HUES48 (cell line): ENCODE measurements around the gene PACRGL.
"Not testable (repeated sequence)": the region's sequence is repeated elsewhere in the genome, so short reads cannot be mapped to it uniquely, and the experiment has no call there.

ENCODE experiments used
- H3K27ac ChIP-seq: one replicate; pipeline ENCODE4 v1.7.0; 2013; ENCODE audit warnings: low read depth, low read length, inconsistent platforms
- H3K27me3 ChIP-seq: 2 replicates; pipeline ENCODE4 v1.6.1; 2013; ENCODE audit warnings: mild to moderate bottlenecking, low read length; ENCODE audit not compliant: control insufficient read depth, insufficient read depth
- H3K36me3 ChIP-seq: 2 replicates; pipeline ENCODE4 v1.6.1; 2013; ENCODE audit warnings: low read length; ENCODE audit not compliant: control insufficient read depth, insufficient read depth
- H3K4me1 ChIP-seq: 2 replicates; pipeline ENCODE4 v1.6.1; 2013; ENCODE audit warnings: mild to moderate bottlenecking, low read length; ENCODE audit not compliant: control insufficient read depth, insufficient read depth
- H3K4me3 ChIP-seq: 2 replicates; pipeline ENCODE4 v1.5.1; 2013; ENCODE audit warnings: mild to moderate bottlenecking, low read depth, low read length
- H3K9ac ChIP-seq: 2 replicates; pipeline ENCODE4 v1.6.1; 2013; ENCODE audit warnings: mild to moderate bottlenecking, low read depth, low read length, moderate library complexity
- H3K9me3 ChIP-seq: 2 replicates; pipeline ENCODE4 v1.6.1; 2013; ENCODE audit warnings: low read length; ENCODE audit not compliant: control insufficient read depth, insufficient read depth

The PACRGL gene

GRCh38 chr4:20723463-20723862, 23.2 kb downstream of the PACRGL start:
- no peak overlapping the region for H3K9ac ChIP-seq
- H3K9me3 ChIP-seq, result peaks cover 16% of the 10 kb centered on the region
- H3K4me1 ChIP-seq, result peaks cover 11% of the 10 kb centered on the region
- H3K27ac ChIP-seq, result no peak overlapping the region
- no peaks in the 10 kb centered on the region for H3K27me3 ChIP-seq
- H3K4me3 ChIP-seq, result no peak overlapping the region
- H3K36me3 ChIP-seq, result peaks cover 41% of the 10 kb centered on the region

GRCh38 chr4:20724915-20725314, 24.7 kb downstream of the PACRGL start:
- H3K9ac ChIP-seq, result no peak overlapping the region
- peaks cover 16% of the 10 kb centered on the region for H3K9me3 ChIP-seq
- H3K27ac ChIP-seq, result no peak overlapping the region
- H3K36me3 ChIP-seq, result peaks cover 43% of the 10 kb centered on the region
- peaks cover 11% of the 10 kb centered on the region for H3K4me1 ChIP-seq
- no peak overlapping the region for H3K4me3 ChIP-seq
- no peaks in the 10 kb centered on the region for H3K27me3 ChIP-seq

GRCh38 chr4:20735931-20736330, 35.7 kb downstream of the PACRGL start:
- Histone ChIP-seq H3K4me1 (no peaks in the 10 kb centered on the region), H3K27ac (no peak overlapping the region), H3K9ac (no peak overlapping the region), H3K36me3 (peaks cover 21% of the 10 kb centered on the region; the same call in 1 of the 2 replicates), H3K27me3 (no peaks in the 10 kb centered on the region), H3K4me3 (no peak overlapping the region), H3K9me3 (peaks cover 42% of the 10 kb centered on the region)

GRCh38 chr4:20746000-20746399, 45.7 kb downstream of the PACRGL start:
- H3K27me3 ChIP-seq, H3K36me3 ChIP-seq, H3K27ac ChIP-seq, H3K4me3 ChIP-seq, H3K4me1 ChIP-seq, H3K9ac ChIP-seq, H3K9me3 ChIP-seq: not testable (repeated sequence)

GRCh38 chr4:20752641-20753040, 52.4 kb downstream of the PACRGL start:
- Histone ChIP-seq H3K27me3 (no peaks in the 10 kb centered on the region), H3K36me3 (no peaks in the 10 kb centered on the region)

GRCh38 chr4:20754036-20754435, 53.8 kb downstream of the PACRGL start:
- no peaks in the 10 kb centered on the region for H3K9me3 ChIP-seq
- no peak overlapping the region for H3K27ac ChIP-seq
- no peaks in the 10 kb centered on the region for H3K36me3 ChIP-seq
- no peaks in the 10 kb centered on the region for H3K27me3 ChIP-seq
- H3K4me3 ChIP-seq, result no peak overlapping the region
- no peaks in the 10 kb centered on the region for H3K4me1 ChIP-seq
- H3K9ac ChIP-seq, result no peak overlapping the region

More at GRCh38 chr4:20752641-20753040, 52.4 kb downstream of the PACRGL start:
- H3K4me3 ChIP-seq, result no peak overlapping the region
- no peak overlapping the region for H3K27ac ChIP-seq
- no peaks in the 10 kb centered on the region for H3K4me1 ChIP-seq
- H3K9me3 ChIP-seq, result no peaks in the 10 kb centered on the region
- H3K9ac ChIP-seq, result no peak overlapping the region

- H3K4me3 ChIP-seq, result no peak overlapping the region
- no peaks in the 10 kb centered on the region for H3K27me3 ChIP-seq
- no peak overlapping the region for H3K27ac ChIP-seq
- H3K36me3 ChIP-seq, result no peaks in the 10 kb centered on the region
- H3K9ac ChIP-seq, result no peak overlapping the region
- no peaks in the 10 kb centered on the region for H3K9me3 ChIP-seq
- H3K4me1 ChIP-seq, result no peaks in the 10 kb centered on the region
Measured at GRCh38 chr4:20760053-20760452, 59.8 kb downstream of the PACRGL start.

- Histone ChIP-seq H3K27me3 (no peaks in the 10 kb centered on the region), H3K4me1 (no peaks in the 10 kb centered on the region), H3K36me3 (no peaks in the 10 kb centered on the region), H3K4me3 (no peak overlapping the region), H3K27ac (no peak overlapping the region), H3K9ac (no peak overlapping the region), H3K9me3 (no peaks in the 10 kb centered on the region)
Measured at GRCh38 chr4:20761382-20761781, 61.1 kb downstream of the PACRGL start.

- Histone ChIP-seq H3K4me1 (no peaks in the 10 kb centered on the region), H3K9me3 (no peaks in the 10 kb centered on the region), H3K36me3 (no peaks in the 10 kb centered on the region), H3K27ac (no peak overlapping the region), H3K9ac (no peak overlapping the region), H3K4me3 (no peak overlapping the region), H3K27me3 (no peaks in the 10 kb centered on the region)
Measured at GRCh38 chr4:20761826-20762225, 61.6 kb downstream of the PACRGL start.

- no peaks in the 10 kb centered on the region for H3K36me3 ChIP-seq
- H3K27ac ChIP-seq, result no peak overlapping the region
- H3K27me3 ChIP-seq, result no peaks in the 10 kb centered on the region
Measured at GRCh38 chr4:20764366-20764992, 64.2 kb downstream of the PACRGL start.

GRCh38 chr4:20773144-20773997, 73.1 kb downstream of the PACRGL start:
- Histone ChIP-seq H3K4me1 (no peaks in the 10 kb centered on the region), H3K4me3 (no peak overlapping the region), H3K27ac (no peak overlapping the region)

More at GRCh38 chr4:20764366-20764992, 64.2 kb downstream of the PACRGL start:
- no peaks in the 10 kb centered on the region for H3K9me3 ChIP-seq
- H3K4me3 ChIP-seq, result no peak overlapping the region
- no peak overlapping the region for H3K9ac ChIP-seq
- H3K4me1 ChIP-seq, result no peaks in the 10 kb centered on the region

More at GRCh38 chr4:20773144-20773997, 73.1 kb downstream of the PACRGL start:
- Histone ChIP-seq H3K9ac (no peak overlapping the region), H3K9me3 (no peaks in the 10 kb centered on the region), H3K27me3 (no peaks in the 10 kb centered on the region), H3K36me3 (no peaks in the 10 kb centered on the region)
